ENCODE data around the gene UBXN2A.

The UBXN2A gene

GRCh38 chr2:24008672-24009366 lies 68.6 kb downstream of the UBXN2A start:
- no peak for DNase-seq (ENCODE audit: low read depth)
- no peak for TF ChIP-seq MYC (IDR thresholded peaks at IDR 0.05; ENCODE audit: low read depth, low read length)
- TF ChIP-seq POLR2A (IDR thresholded peaks at IDR 0.05; ENCODE audit: extremely low read depth, insufficient read length): no peak
- TF ChIP-seq CTCF (IDR thresholded peaks at IDR 0.05; ENCODE audit: low read depth, low read length): no peak
- TF ChIP-seq MAX (IDR thresholded peaks at IDR 0.05; ENCODE audit: low read depth, low read length): no peak
- H3K4me3 ChIP-seq (ENCODE audit: low read depth, low read length): no peak overlapping the region

GRCh38 chr2:24009367-24009679 lies 69.1 kb downstream of the UBXN2A start:
- H3K4me3 ChIP-seq (ENCODE audit: low read depth, low read length): no peak overlapping the region
- DNase-seq (ENCODE audit: low read depth): no peak
- no peak for TF ChIP-seq POLR2A (IDR thresholded peaks at IDR 0.05; ENCODE audit: extremely low read depth, insufficient read length)
- no peak for TF ChIP-seq MAX (IDR thresholded peaks at IDR 0.05; ENCODE audit: low read depth, low read length)
- TF ChIP-seq MYC (IDR thresholded peaks at IDR 0.05; ENCODE audit: low read depth, low read length): no peak
- TF ChIP-seq CTCF (IDR thresholded peaks at IDR 0.05; ENCODE audit: low read depth, low read length): no peak

GRCh38 chr2:24009680-24010476 lies 69.6 kb downstream of the UBXN2A start, which contains the start of gene MFSD2B:
Gene MFSD2B, plus strand, starts transcription at chr2:24010085. Its CDS starts 12 bp downstream, at chr2:24010097.
- peak; percentile 54 for DNase-seq (ENCODE audit: low read depth)
- peak within 1 kb of the TSS; percentile 21 for H3K4me3 ChIP-seq (ENCODE audit: low read depth, low read length)
- no peak for TF ChIP-seq MYC (IDR thresholded peaks at IDR 0.05; ENCODE audit: low read depth, low read length)
- no peak for TF ChIP-seq MAX (IDR thresholded peaks at IDR 0.05; ENCODE audit: low read depth, low read length)
- TF ChIP-seq CTCF (IDR thresholded peaks at IDR 0.05; ENCODE audit: low read depth, low read length): no peak
- no peak for TF ChIP-seq POLR2A (IDR thresholded peaks at IDR 0.05; ENCODE audit: extremely low read depth, insufficient read length)

GRCh38 chr2:24010477-24011249 lies 70.4 kb downstream of the UBXN2A start:
- no peak for DNase-seq (ENCODE audit: low read depth)
- no peak for TF ChIP-seq CTCF (IDR thresholded peaks at IDR 0.05; ENCODE audit: low read depth, low read length)
- no peak for TF ChIP-seq MYC (IDR thresholded peaks at IDR 0.05; ENCODE audit: low read depth, low read length)
- TF ChIP-seq POLR2A (IDR thresholded peaks at IDR 0.05; ENCODE audit: extremely low read depth, insufficient read length): no peak
- no peak for TF ChIP-seq MAX (IDR thresholded peaks at IDR 0.05; ENCODE audit: low read depth, low read length)
- H3K4me3 ChIP-seq (ENCODE audit: low read depth, low read length): no peak overlapping the region

GRCh38 chr2:24011250-24012104 lies 71.2 kb downstream of the UBXN2A start:
- TF ChIP-seq MYC (IDR thresholded peaks at IDR 0.05; ENCODE audit: low read depth, low read length) (no peak), POLR2A (IDR thresholded peaks at IDR 0.05; ENCODE audit: extremely low read depth, insufficient read length) (no peak), MAX (IDR thresholded peaks at IDR 0.05; ENCODE audit: low read depth, low read length) (no peak), CTCF (IDR thresholded peaks at IDR 0.05; ENCODE audit: low read depth, low read length) (no peak)
- DNase-seq (ENCODE audit: low read depth): peak; percentile 32
- H3K4me3 ChIP-seq (ENCODE audit: low read depth, low read length): no peak overlapping the region
